ENCODE results near the gene CTDSP1. TPM values are rescaled to one million over a fixed set of nuclear protein-coding genes. Genes with fewer than 3 reads are reported as not detected.

The CTDSP1 gene
- polyA plus RNA-seq, 1 donor from 2014 or later: 16.2 TPM

DNA sequence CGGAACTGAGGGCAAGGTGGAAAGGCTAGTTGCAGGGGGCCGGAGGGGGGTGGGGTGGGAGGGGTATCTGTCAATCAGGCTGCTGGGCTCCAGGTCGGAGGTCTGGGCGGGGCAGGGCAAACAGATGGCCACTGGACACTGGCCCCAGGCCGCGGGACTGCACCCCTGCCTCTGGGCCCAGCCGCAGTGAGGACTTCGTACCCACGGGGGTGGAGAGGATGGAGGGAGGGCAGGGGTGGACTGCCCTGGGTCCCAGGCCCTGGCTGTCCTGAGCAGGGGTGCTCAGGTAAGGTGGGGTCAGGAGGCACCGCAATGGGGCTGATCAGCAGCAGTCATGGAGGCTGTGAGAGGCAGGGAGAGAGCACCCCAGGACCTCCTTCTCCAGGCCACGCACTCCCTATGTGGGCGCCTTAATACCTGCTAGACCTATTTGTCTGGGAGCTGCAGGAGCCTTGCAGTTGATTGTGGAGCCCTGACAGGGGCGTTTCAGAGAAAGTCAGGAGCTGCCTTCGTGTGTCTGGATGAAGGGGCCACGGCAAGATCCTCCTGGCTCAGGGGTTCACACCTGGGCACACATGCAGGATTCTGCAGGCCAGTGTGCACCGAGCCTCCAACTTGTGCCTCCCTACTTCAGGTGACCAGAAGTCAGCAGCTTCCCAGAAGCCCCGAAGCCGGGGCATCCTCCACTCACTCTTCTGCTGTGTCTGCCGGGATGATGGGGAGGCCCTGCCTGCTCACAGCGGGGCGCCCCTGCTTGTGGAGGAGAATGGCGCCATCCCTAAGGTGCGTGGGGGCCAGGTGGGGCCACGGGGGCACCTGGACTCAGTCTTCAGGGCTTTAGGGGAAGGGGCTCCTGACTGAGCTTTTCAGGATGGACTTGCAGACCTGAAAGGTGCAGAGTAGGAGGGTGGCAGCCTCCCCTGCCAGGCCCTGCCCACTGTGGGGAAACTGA, 1.5 kb downstream of the CTDSP1 start:
- H3K9me3 Mint-ChIP-seq: no peaks in the 10 kb centered on the region
- peak overlapping the region; percentile 57 to 100 (median 73) for H3K27ac Mint-ChIP-seq
- peaks cover 21 to 36% (median 32%) of the 10 kb centered on the region in 3 donors for H3K4me1 Mint-ChIP-seq
- H3K36me3 Mint-ChIP-seq: no peaks in the 10 kb centered on the region
- peak overlapping the region; percentile 81 to 95 (median 88) for H3K4me3 Mint-ChIP-seq
- H3K27me3 Mint-ChIP-seq: no peaks in the 10 kb centered on the region

DNA sequence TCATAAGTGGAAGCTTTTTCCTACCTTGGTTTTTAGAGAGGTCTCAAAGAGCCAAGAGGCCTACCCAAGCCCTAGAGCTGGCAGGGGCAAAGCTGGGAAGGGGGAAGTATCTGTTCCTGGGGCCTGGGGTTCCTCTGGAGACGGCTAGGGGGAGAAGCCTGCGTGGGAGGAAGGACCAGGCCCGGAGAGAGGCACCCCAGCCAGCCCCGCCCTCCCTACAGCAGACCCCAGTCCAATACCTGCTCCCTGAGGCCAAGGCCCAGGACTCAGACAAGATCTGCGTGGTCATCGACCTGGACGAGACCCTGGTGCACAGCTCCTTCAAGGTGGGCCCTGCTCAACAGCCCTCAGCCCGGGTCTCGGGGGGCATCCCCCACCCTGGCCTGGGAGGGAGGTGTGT, 2.2 kb downstream of the CTDSP1 start:
- no peaks in the 10 kb centered on the region for H3K36me3 Mint-ChIP-seq
- peak overlapping the region; percentile 81 to 95 (median 88) for H3K4me3 Mint-ChIP-seq

DNA sequence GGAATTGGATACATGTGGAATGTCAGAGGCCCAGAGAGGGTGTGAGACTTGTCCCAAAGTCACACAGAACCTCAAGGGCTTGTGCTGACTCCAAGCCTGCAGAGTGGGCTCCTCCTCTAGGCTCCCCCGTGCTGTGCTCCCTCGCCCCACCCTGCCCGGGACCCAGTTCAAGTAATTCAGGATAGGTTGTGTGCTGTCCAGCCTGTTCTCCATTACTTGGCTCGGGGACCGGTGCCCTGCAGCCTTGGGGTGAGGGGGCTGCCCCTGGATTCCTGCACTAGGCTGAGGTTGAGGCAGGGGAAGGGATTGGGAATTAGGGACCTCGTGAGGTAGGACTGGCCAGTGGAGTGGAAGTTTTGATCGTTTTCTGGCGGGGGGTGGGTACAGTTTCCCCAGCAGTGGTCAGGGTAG, 2.8 kb downstream of the CTDSP1 start:
- Mint-ChIP-seq H3K27ac (peak overlapping the region in 2 of 3 donors; percentile 63 to 68), H3K4me1 (peaks cover 22 to 33% (median 24%) of the 10 kb centered on the region in 3 donors), H3K9me3 (no peaks in the 10 kb centered on the region), H3K27me3 (no peaks in the 10 kb centered on the region), H3K36me3 (no peaks in the 10 kb centered on the region), H3K4me3 (peak overlapping the region in 2 of 4 donors; percentile 54 to 83)

More for the DNA sequence above, 2.2 kb downstream of the CTDSP1 start:
- Mint-ChIP-seq H3K9me3 (no peaks in the 10 kb centered on the region), H3K4me1 (peaks cover 19 to 34% (median 25%) of the 10 kb centered on the region in 3 donors), H3K27ac (peak overlapping the region in 2 of 3 donors; percentile 73 to 100), H3K27me3 (no peaks in the 10 kb centered on the region)

DNA sequence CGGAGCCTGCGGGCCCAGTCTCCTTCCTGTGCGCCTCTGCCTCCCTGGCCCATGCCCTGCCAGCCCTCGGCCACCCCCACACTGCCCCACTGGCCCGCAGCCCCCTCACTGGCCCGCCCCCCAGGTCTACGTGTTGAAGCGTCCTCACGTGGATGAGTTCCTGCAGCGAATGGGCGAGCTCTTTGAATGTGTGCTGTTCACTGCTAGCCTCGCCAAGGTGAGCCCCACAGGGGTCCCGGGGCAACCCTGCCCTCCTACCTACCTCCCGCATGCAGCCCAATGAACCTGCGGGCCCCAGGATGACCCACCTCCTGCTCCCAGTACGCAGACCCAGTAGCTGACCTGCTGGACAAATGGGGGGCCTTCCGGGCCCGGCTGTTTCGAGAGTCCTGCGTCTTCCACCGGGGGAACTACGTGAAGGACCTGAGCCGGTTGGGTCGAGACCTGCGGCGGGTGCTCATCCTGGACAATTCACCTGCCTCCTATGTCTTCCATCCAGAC, 3.3 kb downstream of the CTDSP1 start:
- Mint-ChIP-seq H3K9me3 (no peaks in the 10 kb centered on the region), H3K27me3 (no peaks in the 10 kb centered on the region), H3K27ac (peak overlapping the region in 1 of 3 donors; percentile 92), H3K36me3 (no peaks in the 10 kb centered on the region), H3K4me1 (peaks cover 19 to 31% (median 22%) of the 10 kb centered on the region in 3 donors), H3K4me3 (peak overlapping the region in 2 of 4 donors; percentile 75 to 79)

DNA sequence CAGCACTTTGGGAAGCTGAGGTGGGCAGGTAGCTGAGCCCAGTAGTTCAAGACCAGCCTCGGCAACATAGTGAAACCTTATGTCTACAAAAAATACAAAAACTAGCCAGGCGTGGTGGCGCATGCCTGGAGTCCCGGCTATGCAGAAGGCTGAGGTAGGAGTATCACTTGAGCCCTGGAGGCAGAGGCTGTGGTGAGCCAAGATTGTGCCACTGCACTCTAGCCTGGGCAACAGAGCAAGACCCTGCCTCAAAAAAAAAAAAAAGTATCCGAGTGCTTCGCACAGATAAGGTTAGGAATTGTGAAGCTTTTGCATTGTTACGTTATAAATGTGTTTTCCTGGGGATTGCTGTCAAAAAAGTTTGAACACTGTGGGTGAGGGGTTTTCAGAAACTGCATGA, 4.1 kb downstream of the CTDSP1 start:
- Mint-ChIP-seq H3K9me3 (no peaks in the 10 kb centered on the region), H3K4me1 (peaks cover 18 to 33% (median 22%) of the 10 kb centered on the region in 3 donors), H3K27ac (peak overlapping the region in 2 of 3 donors; percentile 53 to 92), H3K36me3 (no peaks in the 10 kb centered on the region), H3K27me3 (no peaks in the 10 kb centered on the region), H3K4me3 (peak overlapping the region; percentile 9 to 79 (median 60))

DNA sequence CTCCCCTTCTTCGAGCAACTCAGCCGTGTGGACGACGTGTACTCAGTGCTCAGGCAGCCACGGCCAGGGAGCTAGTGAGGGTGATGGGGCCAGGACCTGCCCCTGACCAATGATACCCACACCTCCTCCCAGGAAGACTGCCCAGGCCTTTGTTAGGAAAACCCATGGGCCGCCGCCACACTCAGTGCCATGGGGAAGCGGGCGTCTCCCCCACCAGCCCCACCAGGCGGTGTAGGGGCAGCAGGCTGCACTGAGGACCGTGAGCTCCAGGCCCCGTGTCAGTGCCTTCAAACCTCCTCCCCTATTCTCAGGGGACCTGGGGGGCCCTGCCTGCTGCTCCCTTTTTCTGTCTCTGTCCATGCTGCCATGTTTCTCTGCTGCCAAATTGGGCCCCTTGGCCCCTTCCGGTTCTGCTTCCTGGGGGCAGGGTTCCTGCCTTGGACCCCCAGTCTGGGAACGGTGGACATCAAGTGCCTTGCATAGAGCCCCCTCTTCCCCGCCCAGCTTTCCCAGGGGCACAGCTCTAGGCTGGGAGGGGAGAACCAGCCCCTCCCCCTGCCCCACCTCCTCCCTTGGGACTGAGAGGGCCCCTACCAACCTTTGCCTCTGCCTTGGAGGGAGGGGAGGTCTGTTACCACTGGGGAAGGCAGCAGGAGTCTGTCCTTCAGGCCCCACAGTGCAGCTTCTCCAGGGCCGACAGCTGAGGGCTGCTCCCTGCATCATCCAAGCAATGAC, 4.8 kb downstream of the CTDSP1 start:
- no peaks in the 10 kb centered on the region for H3K27me3 Mint-ChIP-seq
- no peaks in the 10 kb centered on the region for H3K36me3 Mint-ChIP-seq
- peak overlapping the region in 2 of 4 donors; percentile 55 to 79 for H3K4me3 Mint-ChIP-seq
- peaks cover 18 to 33% (median 22%) of the 10 kb centered on the region in 3 donors for H3K4me1 Mint-ChIP-seq
- peak overlapping the region in 2 of 3 donors; percentile 92 to 94 for H3K27ac Mint-ChIP-seq
- H3K9me3 Mint-ChIP-seq: no peaks in the 10 kb centered on the region

DNA sequence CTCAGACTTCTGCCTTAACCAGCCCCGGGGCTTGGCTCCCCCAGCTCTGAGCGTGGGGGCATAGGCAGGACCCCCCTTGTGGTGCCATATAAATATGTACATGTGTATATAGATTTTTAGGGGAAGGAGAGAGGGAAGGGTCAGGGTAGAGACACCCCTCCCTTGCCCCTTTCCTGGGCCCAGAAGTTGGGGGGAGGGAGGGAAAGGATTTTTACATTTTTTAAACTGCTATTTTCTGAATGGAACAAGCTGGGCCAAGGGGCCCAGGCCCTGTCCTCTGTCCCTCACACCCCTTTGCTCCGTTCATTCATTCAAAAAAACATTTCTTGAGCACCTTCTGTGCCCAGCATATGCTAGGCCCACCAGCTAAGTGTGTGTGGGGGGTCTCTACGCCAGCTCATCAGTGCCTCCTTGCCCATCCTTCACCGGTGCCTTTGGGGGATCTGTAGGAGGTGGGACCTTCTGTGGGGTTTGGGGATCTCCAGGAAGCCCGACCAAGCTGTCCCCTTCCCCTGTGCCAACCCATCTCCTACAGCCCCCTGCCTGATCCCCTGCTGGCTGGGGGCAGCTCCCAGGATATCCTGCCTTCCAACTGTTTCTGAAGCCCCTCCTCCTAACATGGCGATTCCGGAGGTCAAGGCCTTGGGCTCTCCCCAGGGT, 5.5 kb downstream of the CTDSP1 start:
- Mint-ChIP-seq H3K27me3 (no peaks in the 10 kb centered on the region), H3K27ac (peak overlapping the region; percentile 92 to 97 (median 93)), H3K4me3 (peak overlapping the region in 3 of 4 donors; percentile 79 to 93 (median 90)), H3K4me1 (peaks cover 18 to 33% (median 22%) of the 10 kb centered on the region in 3 donors), H3K9me3 (no peaks in the 10 kb centered on the region), H3K36me3 (no peaks in the 10 kb centered on the region)

DNA sequence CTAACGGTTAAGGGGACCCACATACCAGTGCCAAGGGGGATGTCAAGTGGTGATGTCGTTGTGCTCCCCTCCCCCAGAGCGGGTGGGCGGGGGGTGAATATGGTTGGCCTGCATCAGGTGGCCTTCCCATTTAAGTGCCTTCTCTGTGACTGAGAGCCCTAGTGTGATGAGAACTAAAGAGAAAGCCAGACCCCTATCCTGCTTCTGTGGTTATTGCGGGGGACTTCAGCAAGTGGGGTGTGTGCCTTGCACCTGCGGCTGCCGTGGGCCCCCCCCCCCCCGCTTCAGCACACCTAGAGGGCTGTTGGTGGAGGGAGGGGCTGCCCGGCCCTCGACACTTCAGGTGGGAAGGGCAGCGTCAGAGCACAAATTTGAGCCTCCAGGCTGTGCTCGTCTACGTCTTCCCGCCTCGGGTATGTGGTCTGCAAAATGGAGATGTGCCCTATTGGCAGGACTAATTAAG, 6.1 kb downstream of the CTDSP1 start:
- H3K9me3 Mint-ChIP-seq: no peaks in the 10 kb centered on the region
- H3K4me3 Mint-ChIP-seq: peak overlapping the region; percentile 78 to 93 (median 84)
- H3K27me3 Mint-ChIP-seq: no peaks in the 10 kb centered on the region
- H3K36me3 Mint-ChIP-seq: no peaks in the 10 kb centered on the region
- H3K27ac Mint-ChIP-seq: peak overlapping the region; percentile 92 to 97 (median 93)
- H3K4me1 Mint-ChIP-seq: peaks cover 18 to 33% (median 22%) of the 10 kb centered on the region in 3 donors

DNA sequence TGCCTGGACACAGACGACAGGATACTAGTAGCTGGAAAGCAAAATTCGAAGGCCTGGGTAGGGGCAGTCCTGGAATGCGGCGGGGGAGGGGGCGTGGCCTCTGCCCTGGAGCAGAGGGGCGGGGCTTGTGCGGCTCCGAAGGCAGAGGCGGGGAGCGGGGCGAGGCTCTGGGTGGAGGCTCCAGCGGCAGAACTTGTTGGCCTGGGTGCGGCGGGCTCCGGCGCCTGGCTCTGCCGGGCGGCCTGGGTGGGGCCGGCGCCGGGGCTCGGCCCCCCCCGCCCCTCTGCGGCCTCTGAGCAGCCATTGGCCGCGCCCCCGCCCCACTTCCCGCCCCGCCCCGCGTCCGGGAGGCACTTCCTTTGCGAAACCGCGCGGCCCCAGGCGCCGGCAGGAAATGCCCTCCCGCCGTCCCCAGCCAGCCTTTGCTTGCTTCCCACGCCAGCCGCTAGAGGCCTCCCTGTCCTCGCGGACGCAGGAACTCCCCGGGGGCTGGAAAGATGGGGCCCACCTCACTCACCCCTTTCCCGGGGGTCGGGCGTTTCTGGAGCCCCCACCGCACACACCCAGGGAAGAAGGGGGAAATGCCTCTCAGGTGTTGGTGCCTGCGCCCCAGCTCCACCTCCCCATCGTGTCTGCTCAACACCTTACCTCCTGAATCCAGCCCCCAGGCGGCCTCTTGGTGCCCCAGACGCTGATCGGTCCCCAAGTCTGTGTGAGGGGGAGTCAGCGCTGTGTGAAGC, 6.7 kb downstream of the CTDSP1 start:
- H3K4me1 Mint-ChIP-seq: peaks cover 18 to 33% (median 22%) of the 10 kb centered on the region in 3 donors
- H3K27me3 Mint-ChIP-seq: no peaks in the 10 kb centered on the region
- no peaks in the 10 kb centered on the region for H3K9me3 Mint-ChIP-seq
- H3K4me3 Mint-ChIP-seq: peak overlapping the region; percentile 79 to 93 (median 84)
- peak overlapping the region; percentile 92 to 97 (median 93) for H3K27ac Mint-ChIP-seq
- no peaks in the 10 kb centered on the region for H3K36me3 Mint-ChIP-seq

DNA sequence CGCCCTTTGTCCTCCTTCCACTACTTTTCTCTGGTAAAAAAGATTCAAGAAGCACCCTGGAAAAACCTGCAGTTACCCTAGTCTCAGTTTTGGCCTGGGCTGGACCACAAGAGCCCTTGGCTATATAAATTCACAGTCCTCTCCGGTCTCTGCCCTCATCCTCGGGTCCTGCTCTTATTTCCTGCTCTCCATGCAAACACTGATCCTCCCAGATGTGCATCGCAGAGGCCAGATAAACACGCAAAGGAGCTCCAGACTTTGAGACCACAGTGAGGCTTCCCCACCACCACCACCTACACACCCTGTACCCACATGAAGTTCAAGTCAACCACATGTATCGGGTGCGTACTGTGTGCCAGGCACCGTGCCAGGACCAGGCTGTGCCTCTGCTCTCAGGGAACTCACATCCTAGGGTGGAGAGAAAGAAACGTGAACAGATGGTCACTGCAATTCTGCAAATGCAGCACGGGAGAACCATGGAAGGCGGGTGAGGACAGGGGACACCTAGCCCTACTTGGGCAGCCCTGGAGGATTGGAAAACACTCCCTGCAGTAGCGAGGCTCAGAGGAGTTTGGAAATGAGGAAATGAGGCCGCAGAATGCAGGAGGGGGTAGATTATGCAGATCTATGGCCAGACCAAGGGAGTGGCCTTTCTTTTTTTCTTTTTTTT, 7.4 kb downstream of the CTDSP1 start:
- Mint-ChIP-seq H3K9me3 (no peaks in the 10 kb centered on the region), H3K27ac (peak overlapping the region; percentile 92 to 97 (median 93)), H3K36me3 (no peaks in the 10 kb centered on the region), H3K4me1 (peaks cover 18 to 29% (median 20%) of the 10 kb centered on the region in 3 donors), H3K27me3 (no peaks in the 10 kb centered on the region), H3K4me3 (peak overlapping the region; percentile 79 to 93 (median 84))

DNA sequence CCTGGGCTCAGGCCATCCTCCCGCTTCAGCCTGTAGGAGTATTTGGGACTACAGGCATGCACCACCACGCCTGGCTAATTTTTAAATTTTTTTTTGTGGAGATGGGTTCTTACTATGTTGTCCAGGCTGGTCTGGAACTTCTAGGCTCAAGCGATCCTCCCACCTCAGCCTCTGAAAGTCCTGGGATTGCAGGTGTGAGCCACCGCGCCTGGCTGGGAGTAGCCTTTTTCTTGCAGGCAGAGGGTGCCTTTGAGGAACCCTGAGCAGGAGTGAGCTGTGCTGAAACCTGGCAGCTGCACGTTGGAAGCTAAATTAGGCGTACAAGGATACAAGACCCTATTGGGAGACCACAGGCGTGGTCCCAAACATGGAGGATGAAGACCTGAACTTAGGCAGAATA, 8.0 kb downstream of the CTDSP1 start:
- H3K9me3 Mint-ChIP-seq: no peaks in the 10 kb centered on the region
- no peaks in the 10 kb centered on the region for H3K36me3 Mint-ChIP-seq
- peak overlapping the region in 1 of 3 donors; percentile 76 for H3K27ac Mint-ChIP-seq
- peak overlapping the region in 1 of 4 donors; percentile 60 for H3K4me3 Mint-ChIP-seq
- H3K4me1 Mint-ChIP-seq: peaks cover 19 to 29% (median 20%) of the 10 kb centered on the region in 3 donors
- no peaks in the 10 kb centered on the region for H3K27me3 Mint-ChIP-seq

DNA sequence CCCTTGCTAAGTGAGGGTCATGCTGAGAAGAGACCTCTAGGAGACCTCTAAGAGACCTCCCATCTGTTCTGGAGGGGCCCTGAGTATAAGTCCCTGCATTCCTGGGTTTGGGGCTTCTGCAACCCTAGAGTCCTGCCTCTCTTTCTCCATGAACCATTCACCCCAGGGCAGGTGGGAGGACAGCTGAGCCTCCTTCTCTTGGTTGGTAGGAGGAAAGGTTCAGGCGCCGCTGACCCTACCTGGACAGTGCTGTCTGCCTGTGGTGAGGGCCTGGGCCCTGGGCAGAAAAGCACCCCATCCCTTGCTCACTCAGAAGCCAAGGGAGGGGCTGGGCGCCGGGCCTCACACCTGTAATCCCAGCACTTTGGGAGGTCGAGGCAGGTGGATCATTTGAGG, 18.7 kb downstream of the CTDSP1 start:
- Mint-ChIP-seq H3K4me3 (no peak overlapping the region), H3K4me1 (peaks cover 0 to 3% (median 0%) of the 10 kb centered on the region in 3 donors), H3K36me3 (peaks cover 2% of the 10 kb centered on the region), H3K27ac (no peak overlapping the region), H3K9me3 (no peaks in the 10 kb centered on the region), H3K27me3 (peaks cover 2% of the 10 kb centered on the region)

DNA sequence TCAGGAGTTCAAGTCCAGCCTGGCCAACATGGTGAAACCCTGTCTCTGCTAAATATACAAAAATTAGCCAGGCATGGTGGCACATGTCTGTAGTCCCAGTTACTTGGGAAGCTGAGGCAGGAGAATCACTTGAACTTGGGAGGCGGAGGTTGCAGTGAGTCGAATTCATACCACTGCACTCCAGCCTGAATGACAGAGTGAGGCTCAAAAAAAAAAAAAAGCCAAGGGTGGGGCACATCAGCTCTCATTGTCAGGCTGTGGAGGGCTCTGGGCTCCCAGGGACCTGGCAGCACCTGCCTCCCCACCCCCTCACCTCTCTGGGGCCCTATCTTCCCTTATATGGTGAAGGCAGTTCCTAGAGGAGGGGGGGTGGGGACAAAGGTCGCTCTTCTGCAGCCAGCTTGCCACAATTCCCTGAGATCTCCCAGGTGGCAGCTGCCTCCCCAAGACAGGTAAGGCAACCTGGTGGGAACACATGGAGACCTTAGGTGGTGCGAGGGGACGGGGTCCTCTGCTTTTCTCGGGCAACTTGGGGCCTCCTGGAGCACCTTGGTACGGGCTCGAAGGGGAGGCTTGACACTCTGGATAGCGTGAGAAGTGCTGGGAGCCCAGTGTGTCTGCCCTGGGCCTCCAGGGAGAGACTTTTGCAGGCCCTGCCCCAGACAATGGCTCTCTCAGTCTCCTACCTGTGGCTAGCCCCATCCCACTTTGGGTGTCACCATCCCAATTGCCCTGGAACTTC, 19.2 kb downstream of the CTDSP1 start, which contains the start of gene VIL1:
VIL1 (plus strand) TSS at position 407 of the 742 bp plus-strand sequence. CDS start 4,656 bp downstream, outside the sequence.
- peaks cover 2% of the 10 kb centered on the region for H3K27me3 Mint-ChIP-seq
- H3K36me3 Mint-ChIP-seq: peaks cover 2% of the 10 kb centered on the region
- H3K9me3 Mint-ChIP-seq: no peaks in the 10 kb centered on the region
- H3K4me3 Mint-ChIP-seq: no peak within 1 kb of the TSS
- peaks cover 0 to 3% (median 0%) of the 10 kb centered on the region in 3 donors for H3K4me1 Mint-ChIP-seq
- no peak within 1 kb of the TSS for H3K27ac Mint-ChIP-seq
